Heart left ventricle (tissue), 13 donors: ENCODE results near the gene SH3BP1.

ENCODE experiments used
- POLR2A ChIP-seq, 2 donors: fragments of 450-650 bp; IDR thresholded peaks; one replicate each; pipeline ENCODE4 v1.6.1; 2017; ENCODE audit warnings: antibody characterized with exemption in 2 of 2, mild to moderate bottlenecking in 2 of 2, moderate library complexity in 2 of 2
- TF ChIP-seq, protein P1 (sequence below), 12 donors: fragments of 200-600 bp; sonication (generic) in 4 of 12; IDR thresholded peaks; one replicate each; pipeline versions ENCODE4 v1.5.0 to v1.8.0; 2018 to 2022; ENCODE audit warnings: antibody characterized with exemption in 12 of 12, mild to moderate bottlenecking in 5 of 12
- donor health status: ischemic (EF 13 %, LVEDD 7.1; RV severe dilation, severe dysfunction).
- donor health status: DM: no; HTN: yes; CAD: no.
- donor health status: DM: no; HTN: no; CAD: no.
- donor health status: ischemic (EF 25% LVEDD 6.9; RV normal size, moderate dysfunction).
- donor health status: ischemic (EF 25% LVEDD 5.7; RV mildly dilated, moderate dysfunction).
- donor health status: ischemic (EF 35%, LVEDD 5.7; RV mildly dilated, moderate dysfunction).
- donor health status: nonischemic (EF 11% LVEDD 7.7; RV severe dilation, severe dysfunction).
- donor health status: DM: yes; HTN: yes; CAD: no.
- donor health status: PGD.
- donor health status: ischemic (EF 29% LVEDD 5.4; RV normal size, mild dysfunction).
- donor health status: nonischemic (EF 23%, LVEDD 6.1; RV moderate dilation, normal function).

DNA sequence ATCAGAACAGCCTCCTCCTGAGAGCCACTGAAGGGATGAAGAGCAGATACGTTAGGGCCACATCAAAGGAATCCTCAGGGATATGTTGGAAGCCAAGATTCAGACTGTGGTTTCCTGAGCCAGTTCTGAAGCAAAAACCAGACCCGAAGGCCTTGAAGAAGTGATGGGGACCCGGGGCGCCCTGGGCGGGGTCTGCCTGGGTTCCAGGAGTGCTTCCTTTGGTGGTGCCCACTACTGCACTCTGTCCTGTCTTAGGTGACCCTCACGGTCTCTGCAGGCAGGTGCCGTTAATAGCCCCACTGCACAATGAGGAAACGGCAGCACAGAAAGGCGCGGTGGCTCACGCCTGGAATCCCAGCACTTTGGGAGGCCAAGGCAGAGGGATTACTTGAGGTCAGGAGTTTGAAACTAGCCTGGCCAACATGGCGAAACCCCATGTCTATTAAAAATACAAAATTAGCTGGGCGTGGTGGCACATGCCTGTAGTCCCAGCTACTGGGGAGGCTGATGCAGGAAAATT lies 12.9 kb upstream of the SH3BP1 start:
- no peak for TF ChIP-seq POLR2A (IDR thresholded peaks at IDR 0.05)
- TF ChIP-seq, protein P1, sequence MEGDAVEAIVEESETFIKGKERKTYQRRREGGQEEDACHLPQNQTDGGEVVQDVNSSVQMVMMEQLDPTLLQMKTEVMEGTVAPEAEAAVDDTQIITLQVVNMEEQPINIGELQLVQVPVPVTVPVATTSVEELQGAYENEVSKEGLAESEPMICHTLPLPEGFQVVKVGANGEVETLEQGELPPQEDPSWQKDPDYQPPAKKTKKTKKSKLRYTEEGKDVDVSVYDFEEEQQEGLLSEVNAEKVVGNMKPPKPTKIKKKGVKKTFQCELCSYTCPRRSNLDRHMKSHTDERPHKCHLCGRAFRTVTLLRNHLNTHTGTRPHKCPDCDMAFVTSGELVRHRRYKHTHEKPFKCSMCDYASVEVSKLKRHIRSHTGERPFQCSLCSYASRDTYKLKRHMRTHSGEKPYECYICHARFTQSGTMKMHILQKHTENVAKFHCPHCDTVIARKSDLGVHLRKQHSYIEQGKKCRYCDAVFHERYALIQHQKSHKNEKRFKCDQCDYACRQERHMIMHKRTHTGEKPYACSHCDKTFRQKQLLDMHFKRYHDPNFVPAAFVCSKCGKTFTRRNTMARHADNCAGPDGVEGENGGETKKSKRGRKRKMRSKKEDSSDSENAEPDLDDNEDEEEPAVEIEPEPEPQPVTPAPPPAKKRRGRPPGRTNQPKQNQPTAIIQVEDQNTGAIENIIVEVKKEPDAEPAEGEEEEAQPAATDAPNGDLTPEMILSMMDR (IDR thresholded peaks at IDR 0.05) = no peak
